SW 1271 (cell line): Measurements from ENCODE around the gene NAXD.
A peak's percentile ranks its signal among the peaks of the same experiment; 100 is the strongest.
"Not testable (repeated sequence)": the region's sequence is repeated elsewhere in the genome, so short reads cannot be mapped to it uniquely, and the experiment has no call there.

ENCODE experiments used
- DNase-seq, 2 experiments: peaks; one replicate each; lab custom pipeline; 2025; lab: John Stamatoyannopoulos, UW

Gene NAXD

DNA sequence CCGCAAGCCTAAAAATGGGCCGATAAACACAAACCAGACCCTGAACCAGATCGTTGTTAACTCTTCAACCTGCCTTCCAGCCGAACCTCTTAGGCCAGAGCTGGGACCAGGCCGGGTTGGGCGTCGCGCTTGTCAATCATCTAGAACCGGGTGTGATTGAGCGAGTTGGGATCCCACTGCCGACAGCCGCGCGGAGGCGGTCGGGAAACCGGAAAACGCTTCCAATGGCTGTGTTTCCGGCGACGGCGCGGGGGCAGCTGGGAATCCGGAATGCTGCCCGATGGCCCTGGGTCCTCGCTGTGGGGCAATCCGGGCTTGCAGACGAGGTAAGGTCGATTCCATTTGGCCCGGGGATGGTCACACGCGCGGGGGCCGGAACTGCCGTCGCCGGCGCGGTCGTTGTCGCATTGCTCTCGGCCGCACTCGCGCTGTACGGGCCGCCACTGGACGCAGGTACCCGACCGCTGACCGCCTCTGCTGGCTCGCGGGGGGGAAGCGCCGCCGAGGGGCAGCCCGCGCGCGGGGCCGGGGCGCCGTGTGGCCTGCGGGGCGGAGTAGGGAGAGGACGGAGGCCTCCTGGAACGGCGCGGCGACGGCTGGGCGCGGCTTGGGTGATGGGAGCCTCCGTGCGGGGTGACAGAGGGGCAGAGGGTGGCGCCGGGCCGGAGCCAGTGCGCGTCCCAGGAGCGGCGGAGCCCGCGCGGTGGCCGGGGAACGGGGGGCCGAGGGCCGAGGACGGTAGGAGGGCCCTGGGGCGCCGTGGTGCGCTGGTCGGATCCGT, at the start of gene NAXD:
Gene NAXD (plus strand): TSS at position 224 of the 781 bp plus-strand sequence. CDS start 57 bp downstream, at position 281.
- peak in 1 of 2 experiments; percentile 58 for DNase-seq

DNA sequence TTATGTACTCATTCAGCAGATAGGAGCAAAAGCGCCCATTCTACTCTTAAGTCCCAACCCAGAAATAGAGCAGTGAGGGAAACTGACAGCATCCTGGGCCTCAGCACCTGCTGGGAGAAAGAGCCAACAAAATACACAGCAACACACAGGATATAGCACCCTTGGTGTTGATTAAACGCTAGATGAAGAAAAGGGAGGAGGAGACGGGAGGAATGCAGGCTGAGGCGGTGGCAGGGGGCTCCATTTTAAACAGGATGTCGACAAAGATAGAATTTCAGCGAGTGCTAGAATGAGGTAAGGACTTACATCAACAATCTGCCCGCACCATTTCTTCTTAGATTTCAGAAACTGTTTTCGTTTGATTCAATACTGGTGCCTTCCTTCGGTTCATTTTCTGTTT, 49.2 kb upstream of the NAXD start:
- no peak for DNase-seq

DNA sequence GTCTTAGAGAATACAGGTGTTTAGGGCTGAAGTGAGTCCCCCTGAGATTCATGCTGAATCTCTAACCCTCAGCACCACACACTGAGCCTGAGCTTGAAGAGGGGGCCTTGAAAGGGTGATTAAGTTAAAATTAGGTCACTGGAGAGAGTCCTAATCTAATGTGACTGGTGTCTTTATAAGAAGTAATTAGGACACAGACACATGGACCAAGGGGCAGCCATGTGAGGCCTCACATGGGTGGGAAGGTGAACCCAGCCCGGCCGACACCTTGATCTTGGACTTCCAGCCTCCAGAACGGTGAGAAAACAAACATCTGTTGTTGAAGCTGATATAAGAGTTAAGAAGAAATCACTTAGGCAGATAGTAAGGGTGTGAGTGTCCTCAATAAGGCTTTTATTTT, 46.7 kb upstream of the NAXD start:
- no peak for DNase-seq

DNA sequence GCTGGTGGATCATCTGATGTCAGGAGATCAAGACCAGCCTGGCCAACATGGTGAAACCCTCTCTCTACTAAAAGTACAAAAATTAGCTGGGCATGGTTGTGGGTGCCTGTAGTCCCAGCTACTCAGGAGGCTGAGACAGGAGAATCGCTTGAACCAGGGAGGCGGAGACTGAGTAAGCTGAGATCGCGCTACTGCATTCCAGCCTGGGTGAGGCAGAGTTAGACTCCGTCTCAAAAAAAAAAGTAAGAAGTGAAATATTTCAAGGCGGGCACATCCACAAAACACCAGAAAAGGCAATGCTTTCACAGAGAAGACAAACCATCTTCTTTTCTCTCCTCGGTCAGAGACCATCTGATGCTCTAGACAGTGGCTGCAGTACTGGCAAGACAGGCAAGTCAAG, 45.4 kb upstream of the NAXD start:
- DNase-seq = not testable (repeated sequence)

DNA sequence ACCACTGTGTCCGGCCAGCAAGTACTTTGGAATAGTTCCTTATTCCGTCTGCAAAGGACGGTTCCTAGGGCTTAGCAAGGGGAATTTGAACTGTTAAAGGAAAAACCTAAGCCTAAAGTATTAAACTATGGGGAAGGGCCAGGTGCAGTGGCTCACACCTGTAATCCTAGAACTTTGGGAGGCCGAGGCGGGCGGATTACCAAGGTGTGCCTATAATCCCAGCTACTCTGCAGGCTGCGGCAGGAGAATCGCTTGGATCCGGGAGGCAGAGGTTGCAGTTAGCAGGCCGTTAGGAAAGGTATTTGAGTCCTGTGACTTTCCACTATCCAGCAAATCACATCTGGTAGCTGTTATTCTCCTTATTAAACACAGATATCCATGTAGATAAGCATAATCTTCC, 44.5 kb upstream of the NAXD start:
- DNase-seq = no peak

DNA sequence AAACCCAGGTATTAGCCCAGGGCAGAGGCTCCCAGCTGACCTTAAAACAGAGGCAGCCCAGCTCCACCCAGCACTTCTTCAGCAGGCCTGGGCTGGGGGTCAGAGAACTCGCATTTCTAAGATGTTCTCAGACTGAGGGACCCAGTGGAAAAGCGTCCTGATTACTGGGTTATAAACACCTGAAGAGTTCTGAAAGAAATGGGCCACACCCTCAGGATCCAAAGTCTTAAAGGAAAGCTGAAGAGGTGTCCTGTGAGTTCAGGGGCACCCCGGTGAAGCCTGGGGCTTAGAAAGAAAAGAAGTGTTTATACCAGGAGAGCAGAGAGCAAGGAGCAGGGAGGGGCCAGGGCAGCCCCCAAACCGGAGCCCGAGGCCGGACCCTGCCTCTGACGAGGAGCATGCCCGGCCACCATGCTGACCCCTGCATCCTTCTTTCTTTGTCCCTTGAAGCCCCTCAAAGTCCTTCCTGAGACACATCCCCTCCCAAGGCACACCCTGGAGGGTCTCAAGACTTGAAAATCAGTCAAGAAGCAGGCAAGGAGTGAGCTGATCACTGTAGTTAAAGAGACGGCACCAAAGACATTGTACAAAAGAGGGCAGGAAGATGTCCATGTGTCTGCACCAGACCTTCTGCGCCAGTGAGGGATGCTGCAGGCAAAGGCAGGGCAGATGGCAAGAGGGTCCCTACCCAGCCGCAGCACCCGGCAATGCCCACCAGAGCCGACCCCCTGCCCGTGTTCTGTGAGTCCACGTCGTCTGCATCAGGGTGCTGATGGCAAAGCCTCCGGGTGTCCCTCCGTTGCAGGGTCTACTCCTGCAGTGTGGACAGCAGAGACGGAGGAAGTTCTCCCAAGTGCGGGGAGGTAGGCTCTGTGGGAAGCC, 43.2 kb upstream of the NAXD start:
- DNase-seq = no peak

DNA sequence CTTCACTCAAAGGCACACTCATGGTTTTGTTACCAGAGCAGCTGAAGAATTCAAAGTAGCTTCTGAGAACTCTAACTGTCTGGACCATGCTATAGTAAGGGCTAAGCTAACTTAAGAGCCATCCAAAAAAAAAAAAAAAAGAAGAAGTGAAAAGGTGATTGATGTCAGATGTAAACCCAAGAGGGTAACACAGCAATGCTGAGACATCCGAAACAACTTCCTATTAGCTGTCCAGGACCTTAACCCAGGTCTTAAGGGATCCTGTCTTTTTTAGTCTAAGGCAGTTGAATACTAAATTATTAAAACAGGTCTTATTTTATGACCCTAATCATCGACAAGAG, 42.6 kb upstream of the NAXD start:
- DNase-seq = no peak

DNA sequence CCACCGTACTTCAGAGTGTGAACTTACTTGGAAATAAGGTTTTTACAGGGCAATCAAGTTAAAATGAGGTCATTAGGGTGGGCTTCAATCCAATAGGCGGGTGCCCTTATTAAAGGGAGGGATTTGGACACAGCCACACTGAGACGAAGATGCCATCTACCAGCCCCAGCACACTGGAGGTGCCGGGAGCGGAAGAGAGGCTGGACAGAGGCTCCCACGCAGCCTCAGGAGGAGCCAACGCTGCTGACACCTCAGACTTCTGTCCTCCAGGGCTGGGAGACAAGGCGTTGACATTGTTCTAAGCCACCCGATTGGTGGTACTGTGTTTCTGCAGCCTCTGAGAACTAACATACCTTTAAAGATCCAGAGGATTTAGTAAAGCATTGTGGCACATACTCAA, 41.2 kb upstream of the NAXD start:
- DNase-seq = no peak

DNA sequence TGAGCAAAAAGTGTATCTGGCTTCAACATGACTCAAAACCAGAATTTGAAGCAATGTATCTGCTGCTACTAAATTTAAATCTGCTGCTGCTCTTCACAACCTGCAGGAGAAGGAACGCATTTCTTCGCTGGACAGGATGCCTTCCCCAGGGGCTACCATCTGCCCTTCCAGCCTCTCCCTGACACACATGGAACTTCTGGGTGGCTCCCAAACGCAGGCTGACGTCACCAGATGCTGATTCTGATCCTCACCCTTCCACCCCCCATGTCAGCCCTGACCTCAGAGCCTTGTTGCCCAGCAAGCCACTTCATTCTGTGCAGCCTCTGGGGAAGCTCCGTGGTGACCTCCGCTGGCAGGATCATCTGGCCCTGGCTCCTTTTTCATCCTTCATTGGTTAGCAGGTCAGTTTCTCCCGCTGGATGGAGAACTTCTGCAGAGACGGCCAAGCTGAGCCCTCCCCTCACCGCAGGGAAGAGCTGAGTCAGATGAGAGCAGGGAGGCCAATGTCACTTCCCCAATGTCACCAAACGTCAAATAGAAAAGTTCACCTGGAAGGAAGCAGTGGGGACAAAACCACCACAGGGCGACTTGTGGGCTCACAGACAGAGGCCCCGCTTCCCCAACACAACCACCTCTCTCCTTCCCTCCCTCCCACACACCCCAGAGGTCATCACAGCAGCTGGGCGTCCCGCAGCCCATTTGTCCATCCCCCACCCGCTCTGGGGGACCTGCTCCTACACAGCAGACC, 39.8 kb upstream of the NAXD start:
- DNase-seq = no peak

DNA sequence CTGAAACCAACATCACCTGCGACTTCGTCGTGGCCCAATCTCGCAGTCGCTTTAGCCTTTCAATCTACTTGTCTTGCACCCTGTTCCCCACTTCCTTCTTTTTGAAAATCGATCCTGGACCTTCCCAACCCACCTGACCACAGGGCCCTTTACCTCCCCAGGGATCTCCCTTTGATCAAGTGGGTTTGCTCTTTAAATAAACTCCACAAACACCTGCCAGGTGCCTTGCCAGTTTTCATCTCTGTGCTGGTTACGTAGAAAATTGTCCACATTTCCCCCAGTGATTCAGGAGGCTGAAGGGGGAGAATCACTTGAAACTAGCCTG, 39.3 kb upstream of the NAXD start:
- DNase-seq = no peak

DNA sequence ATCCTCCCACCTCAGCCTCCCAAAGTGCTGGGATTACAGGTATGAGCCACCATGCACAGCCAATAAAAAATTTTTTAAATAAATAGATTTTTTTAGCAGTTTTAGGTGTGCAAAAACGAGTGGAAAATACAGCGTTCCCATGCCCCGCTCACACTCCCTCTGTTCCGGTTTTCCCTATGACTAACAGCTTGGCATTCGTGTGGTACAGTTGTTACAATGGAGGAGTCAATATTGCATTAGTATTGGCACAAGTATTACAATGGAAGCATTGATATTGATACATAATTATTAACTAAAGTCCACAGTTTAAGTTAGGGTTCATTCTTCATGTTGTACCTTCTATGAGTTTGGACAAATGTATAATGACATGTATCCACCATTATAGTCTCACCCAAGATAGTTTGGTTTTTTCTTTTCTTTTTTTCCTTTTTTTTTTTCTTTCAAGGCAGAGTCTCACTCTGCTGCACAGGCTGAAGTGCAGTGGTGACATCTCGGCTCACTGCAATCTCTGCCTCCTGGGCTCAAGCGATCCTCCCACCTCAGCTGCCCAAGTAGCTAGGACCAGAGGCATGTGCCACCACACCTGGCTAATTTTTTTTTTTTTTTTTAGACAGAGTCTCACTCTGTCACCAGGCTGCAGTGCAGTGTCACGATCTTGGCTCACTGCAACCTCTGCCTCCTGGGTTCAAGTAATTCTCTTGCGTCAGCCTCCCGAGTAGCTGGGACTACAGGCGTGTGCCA, 38.4 kb upstream of the NAXD start:
- no peak for DNase-seq

DNA sequence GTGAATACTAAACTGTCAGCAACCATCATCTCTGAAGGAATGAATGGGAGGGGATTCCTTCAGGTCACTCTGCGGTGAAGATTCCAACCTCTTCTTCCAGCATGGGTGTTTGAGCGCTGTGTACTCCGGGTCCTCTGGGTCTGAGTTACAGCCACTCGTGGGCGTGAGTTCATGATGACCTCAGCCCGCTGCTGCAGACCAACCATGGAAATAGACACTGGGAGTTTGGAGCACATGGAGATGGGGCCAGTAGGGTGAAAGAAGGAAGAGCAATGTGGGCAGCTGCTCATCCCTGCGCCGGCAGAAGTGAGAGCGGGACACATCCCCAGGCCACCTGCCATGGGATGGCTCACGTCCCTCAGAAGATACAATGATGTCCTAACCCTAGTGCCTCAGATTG, 37.0 kb upstream of the NAXD start:
- DNase-seq = no peak

DNA sequence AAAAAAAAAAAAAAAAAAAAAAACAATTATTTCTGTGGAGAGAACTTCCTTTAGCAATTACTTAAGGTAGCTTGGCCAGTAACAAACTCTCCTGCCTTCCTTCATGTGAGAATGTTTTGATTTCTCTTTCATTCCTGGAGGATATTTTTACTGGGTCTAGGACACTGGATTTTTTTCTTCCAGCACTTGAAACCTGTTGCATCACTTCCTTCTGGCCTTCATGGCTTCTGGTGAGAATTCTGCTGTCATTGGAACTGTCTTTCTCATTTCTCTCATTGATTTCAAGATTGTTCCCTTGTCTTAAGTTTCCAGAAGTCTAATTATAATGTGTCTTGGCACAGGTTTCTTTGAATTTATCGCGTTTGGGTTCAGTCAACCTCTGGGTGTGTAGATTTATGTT, 34.5 kb upstream of the NAXD start:
- no peak for DNase-seq

DNA sequence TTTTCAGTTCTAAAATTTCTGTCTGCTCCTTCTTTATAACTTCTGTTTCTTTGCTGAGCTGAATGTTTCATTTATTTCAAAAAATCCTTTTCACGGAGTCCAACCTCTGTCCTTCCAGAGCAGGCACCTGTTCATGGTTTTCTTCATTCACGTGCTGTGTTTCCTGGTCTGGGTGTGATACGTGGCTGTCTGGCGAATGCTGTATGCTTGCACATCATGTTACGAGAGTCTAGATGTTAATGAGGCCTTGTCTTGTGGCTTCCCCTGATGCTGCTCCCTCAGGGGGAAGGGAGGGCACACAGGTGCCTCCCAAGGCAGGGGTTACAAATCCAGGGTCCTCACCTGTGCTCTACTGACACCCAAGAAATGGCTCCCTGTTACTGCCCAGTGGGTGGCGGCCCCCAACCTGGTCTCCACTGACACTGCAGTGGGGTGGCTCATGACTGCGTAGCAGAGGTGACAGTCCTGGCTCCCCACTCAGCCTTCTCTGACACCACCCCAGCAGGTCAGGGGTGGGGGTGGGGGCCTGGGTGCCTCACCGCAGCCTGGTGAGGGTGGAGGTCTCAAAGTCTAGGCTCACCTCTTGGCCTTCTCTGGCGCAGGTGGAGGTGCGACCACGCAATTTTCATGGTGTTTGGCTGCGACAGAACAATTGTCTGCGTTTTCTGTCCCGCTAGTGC, 33.7 kb upstream of the NAXD start:
- DNase-seq = no peak

DNA sequence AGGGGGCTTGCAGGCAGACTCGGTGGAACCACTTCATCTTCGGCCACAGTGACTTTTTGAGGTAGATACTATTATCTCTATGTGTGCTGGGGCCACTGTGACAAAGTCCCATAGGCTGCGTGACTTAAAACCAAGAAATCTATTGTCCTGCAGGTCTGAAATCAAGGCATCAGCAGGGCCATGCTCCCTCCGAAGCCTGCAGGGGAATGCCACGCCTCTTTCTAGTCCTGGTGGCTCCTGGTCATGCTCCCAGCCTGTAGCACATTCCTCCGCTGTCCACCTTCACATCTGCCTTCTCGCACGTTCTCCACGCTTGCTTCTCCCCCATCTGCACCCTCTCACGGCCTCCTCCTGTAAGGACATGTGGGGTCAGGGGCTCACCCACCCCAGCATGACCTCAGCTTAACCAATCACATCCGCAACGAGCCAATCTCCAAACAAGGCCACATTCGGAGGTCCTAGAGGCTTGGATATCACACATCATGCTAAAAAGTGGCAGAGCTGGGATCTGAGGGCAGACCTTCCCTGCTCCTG, 32.9 kb upstream of the NAXD start:
- no peak for DNase-seq

DNA sequence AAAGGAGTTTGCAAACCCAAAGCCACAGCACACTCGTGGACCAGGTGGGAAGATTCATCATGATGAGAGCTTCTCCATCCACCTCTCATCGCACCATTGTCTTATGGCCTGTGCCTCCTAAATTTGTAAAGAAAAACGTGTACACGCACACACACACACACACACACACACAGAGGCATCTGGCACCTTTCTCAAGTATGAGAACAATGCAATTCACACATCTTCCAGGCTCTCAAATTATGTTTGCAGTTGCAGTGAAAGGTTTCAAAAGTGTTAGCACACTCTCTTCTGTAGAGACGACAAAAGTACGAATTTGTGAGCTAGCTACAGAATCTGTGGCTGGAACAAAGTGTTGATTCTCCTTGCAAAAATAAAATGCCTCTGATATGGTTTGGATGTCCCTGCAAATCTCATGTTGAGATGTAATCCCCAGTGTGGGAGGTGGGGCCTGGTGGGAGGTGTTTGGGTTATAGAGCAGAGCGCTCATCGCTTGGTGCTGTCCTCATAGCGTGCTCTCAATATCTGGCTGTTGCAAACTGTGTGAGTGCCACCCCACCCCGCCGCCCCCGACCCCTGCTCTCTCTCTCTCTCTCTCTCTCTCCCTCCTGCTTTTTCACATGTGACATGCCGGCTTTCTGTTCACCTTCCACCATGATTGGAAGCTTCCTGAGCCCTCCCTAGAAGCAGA, 32.0 kb upstream of the NAXD start:
- DNase-seq = no peak

DNA sequence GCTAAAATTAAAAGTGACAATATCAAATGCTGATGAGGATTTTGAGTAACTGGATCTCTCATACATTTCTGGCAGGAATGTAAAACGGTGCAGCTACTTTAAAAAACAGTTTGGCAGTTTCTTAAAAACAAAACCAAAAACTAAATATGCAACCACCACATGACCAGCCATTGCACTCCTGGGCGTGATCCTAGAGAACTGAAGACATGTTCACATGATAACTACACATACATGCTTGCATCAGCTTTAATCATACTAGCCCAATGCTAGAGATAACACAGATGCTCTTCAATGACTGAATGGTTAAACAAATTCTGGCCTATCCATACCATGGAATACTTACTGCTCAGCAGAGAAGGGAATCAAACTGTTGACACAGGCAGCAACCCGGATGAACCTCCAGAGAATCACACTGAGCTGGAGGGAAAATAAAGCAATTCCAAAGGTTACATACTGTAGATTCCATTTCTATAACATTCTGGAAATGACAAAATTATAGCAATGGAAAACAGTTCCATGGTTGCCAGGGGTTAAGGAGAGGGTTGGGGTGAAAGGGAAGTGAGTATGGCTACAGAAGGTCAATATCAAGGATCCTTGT, 25.5 kb upstream of the NAXD start:
- DNase-seq = no peak

DNA sequence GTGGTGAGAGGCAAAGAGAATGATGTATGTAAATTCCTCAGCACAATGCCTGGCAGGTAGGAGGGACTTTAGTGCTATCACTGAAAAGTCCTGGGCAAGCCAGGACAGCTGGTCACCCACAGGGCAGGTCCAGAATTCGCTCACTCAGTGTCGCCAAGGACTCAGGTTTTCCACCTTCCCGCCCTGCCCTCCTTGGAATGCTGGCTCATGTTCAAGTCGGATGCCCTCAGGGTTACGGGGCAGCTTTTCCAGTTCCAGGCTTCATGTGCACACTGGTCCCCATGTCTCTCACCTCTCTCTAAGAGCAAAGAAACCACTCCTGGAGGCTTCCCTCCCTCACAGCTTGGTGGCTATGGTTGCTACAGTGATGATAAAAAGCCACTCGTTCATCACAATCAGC, 24.8 kb upstream of the NAXD start:
- DNase-seq = no peak

DNA sequence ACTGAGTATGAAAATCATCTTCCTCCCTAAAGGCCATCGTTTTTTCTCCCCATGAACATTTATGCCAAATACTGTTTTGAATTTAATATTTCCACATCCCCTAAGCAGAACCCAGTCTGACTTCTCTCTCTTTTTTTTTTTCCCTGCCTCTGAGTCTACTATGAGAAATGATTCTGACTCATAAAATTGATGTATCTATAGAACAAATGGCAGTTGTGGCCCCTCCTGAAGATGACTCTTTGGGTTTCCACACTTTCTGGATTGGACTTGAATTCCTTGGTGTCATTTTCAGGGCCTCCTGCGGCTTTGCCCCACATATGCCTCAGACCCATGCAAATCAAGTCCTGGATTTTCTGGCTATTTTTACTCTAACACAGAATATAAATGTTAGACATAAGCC, 22.7 kb upstream of the NAXD start:
- no peak for DNase-seq

DNA sequence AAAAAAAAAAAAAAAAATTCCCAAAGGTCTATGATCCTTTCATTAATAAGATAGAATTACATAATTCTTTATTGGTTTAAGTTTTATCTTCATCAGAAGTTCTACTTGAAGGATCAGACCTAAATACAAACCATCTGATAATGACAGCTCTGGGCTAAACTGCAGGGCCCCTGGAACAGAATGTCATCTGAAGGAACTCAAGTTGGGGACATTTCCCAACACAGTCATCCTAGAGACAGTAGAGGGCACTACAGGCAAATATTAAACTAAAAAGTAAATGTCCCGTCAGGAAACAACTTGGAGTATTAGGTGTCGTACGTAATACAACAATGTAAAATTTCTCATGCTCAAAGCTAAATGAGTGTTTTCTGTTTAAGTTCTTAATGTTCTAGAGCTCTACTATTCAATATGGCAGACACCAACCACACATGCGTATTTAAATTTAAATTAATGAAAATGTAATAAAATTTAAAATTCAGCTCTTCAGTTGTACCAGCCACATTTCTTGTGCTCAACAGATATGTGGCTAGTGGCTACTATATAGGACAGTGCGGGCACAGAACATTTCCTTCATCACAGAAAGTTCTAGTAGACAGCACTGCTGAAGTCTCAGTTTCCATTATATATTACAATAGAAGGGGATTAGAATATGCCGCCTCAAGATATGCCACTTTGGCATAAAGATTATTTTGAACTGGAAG, 21.8 kb upstream of the NAXD start:
- DNase-seq = peak in 1 of 2 experiments; percentile 3
